Right lung (tissue), 5 donors: ENCODE data around the gene SLC25A30. TPM values are rescaled to one million over a fixed set of nuclear protein-coding genes. Genes with fewer than 3 reads are reported as not detected.
"Not testable (repeated sequence)": the region's sequence is repeated elsewhere in the genome, so short reads cannot be mapped to it uniquely, and the experiment has no call there.

Experiments used
- DNase-seq, 2 donors: peaks; one replicate each; pipeline ENCODE4 v3.0.0-alpha.2; 2013
- polyA plus RNA-seq, 5 donors: library from polyadenylated mRNA; unstranded; fragments of 120-200 nt; gene quantifications; one replicate each; pipeline versions ENCODE4 v1.2.1 to v1.2.3, GENCODE V29; 2013; ENCODE audit warnings: inconsistent platforms in 1 of 5, low replicate concordance in 1 of 5; ENCODE audit not compliant: insufficient read length in 5 of 5, insufficient read depth in 1 of 5

Gene SLC25A30
- polyA plus RNA-seq, 5 donors = 13.5 to 21.1 (median 17.2) TPM

DNA sequence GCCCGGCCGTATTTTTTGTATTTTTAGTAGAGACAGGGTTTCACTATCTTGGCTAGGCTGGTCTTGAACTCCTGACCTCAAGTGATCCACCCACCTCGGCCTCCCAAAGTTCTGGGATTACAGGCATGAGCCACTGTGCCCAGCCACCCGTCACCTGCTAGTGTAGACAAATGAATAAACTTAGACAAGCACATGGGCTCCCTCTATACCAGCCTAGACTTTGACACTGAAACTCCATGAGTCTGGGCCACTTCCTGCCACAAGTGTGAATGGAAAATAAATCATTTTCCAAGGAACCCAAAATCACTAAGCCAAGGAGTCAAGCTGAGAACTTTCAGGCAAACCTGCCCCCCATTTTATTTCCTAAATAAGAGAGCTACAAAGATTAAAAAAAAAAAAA is 50.2 kb downstream of the SLC25A30 start:
- DNase-seq = no peak

GRCh38 chr13:45367358-45367757 is 50.8 kb downstream of the SLC25A30 start:
- DNase-seq = no peak

DNA sequence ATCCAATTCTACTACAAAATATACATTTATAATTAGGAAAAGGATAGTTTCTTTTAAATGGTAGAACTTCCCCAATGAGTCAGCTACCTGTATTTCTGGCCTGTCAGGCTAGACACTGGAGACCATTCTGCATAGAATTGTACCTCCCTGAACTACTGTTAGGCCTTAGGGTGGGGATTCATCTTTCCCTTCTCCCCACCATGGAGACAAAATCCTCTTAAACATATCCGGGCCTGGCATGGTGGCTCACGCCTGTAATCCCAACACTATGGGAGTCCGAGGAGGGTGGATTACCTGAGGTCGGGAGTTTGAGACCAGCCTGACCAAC is 52.7 kb downstream of the SLC25A30 start:
- no peak for DNase-seq

- no peak for DNase-seq
Measured at GRCh38 chr13:45364876-45365557, 53.2 kb downstream of the SLC25A30 start.

GRCh38 chr13:45362939-45363338 is 55.2 kb downstream of the SLC25A30 start:
- no peak for DNase-seq

GRCh38 chr13:45361596-45362206 is 56.5 kb downstream of the SLC25A30 start:
- no peak for DNase-seq

DNA sequence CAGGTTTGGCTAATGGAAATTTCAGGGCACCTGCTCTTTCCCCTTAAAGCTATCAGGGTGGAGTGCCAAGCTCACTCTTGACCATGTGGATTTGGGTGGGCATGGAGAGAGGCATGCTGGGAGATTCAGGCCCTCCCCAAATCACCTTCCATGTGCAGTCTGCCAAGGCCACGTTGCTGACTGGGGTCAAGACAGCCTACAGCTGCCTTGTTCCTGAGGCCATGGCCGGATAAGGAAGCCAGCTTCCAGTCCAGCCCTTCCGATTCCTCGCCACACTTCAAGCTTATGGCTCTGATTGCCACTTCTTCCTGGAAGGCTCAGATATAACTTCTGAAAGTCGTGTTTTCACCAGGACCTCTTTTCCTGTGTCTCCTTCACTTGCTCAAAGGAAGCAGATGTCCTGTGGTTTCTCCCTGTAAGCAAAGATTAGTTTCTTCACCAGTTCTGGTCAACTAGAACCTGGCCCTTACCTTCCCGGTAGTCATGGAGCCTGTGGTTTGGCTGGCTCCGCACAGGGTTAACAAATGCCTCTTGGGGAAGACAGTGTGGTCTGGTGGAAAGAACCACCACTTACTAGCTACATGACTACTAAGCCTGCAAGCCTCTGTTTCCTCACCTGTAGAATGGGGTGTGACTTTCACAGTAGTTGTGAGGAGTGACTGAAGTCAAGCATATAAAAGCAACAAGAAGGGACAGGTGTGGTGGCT is 61.1 kb downstream of the SLC25A30 start:
- DNase-seq = no peak

- DNase-seq = no peak
Measured at GRCh38 chr13:45353895-45354294, 64.3 kb downstream of the SLC25A30 start.

DNA sequence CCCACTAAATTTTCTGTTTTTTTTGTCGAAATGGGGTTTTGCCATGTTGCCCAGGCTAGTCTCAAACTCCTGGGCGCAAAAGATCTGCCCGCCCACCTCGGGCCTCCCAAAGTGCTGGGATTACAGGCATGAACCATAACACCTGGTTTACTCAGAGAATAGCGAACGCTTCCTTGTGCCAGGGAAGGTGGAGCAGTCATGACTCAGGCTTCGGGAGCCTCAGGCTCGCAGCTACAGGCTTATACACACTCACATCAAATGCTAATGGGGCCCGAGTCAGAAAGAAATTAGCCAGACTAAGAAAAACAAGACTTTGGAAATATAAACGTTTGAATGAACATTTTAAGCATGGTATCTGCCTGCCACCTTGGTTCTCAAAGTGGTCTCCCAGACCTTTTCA is 66.1 kb downstream of the SLC25A30 start:
- DNase-seq = no peak

DNA sequence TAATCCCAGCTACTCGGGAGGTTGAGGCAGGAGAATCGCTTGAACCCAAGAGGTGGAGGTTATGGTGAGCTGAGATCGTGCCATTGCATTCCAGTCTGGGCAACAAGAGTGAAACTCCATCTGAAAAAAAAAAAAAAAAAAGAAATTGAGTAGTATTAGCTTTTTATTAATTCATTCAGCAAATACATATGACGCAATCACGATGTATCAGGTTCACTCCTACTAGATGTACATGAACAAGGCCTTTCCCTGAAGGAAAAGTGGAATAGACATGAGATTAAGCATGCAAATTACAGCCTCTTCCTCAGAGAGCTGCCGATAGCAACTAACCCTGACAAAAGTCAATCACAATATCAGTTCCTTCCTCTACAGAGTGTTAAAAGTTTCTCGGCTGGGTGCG is 68.0 kb downstream of the SLC25A30 start:
- DNase-seq = no peak

DNA sequence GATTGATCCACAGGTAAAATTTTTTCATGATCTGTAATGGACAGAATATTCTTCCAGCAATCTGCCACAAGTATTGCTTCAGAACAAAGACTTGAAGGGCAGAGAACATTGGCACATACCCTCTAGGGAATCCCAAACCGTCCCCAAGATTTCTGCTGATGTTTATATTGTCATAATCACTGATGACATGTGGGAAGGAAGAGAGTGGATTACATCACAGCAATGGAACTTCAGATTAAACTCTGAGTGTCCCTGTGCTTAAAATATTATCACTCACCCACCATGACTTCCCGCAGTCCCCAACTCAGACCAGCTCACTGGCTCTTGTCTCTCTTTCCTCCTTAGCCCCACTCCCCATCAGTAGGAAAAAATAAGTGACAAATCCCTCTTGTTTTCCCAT is 68.7 kb downstream of the SLC25A30 start:
- DNase-seq = no peak

DNA sequence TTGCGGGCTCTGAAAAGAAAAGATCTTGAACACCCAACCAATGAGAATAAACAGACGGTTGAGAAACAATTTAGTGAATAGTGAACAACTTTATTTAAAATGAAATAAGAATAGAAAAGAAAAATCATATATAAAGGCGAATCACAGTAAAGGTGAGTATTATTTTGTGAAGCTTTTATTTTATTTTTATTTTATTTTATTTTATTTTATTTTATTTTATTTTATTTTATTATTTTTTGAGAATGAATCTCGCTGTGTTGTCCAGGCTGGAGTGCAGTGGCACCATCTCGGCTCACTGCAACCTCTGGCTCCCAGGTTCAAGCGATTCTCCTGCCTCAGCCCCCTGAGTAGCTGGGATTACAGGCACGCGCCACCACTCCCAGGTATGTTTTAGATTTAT is 74.1 kb downstream of the SLC25A30 start:
- not testable (repeated sequence) for DNase-seq

Other genes starting within 250 kb of the SLC25A30 start
- gene KCTD4, start 217.3 kb downstream of the SLC25A30 start, polyA plus RNA-seq = under 1 TPM in 2 of 5 donors, not detected in 3; 0.08 to 0.09 TPM
- gene TPT1, start 77.2 kb downstream of the SLC25A30 start, polyA plus RNA-seq = over 10,000 TPM in 1 of 5 donors, 1,000 to 10,000 TPM in 4; 7,824 to 10,165 (median 9,025) TPM
- gene COG3, start 46.6 kb upstream of the SLC25A30 start, polyA plus RNA-seq = 10 to 100 TPM; 30.7 to 41.0 (median 35.6) TPM
- 1 to 10 TPM; 2.5 to 3.6 (median 3.1) TPM for gene ERICH6B, start 197.4 kb upstream of the SLC25A30 start, polyA plus RNA-seq